Measurements from ENCODE around the gene GUCY1A1. TPM values are rescaled to one million over a fixed set of nuclear protein-coding genes. Genes with fewer than 3 reads are reported as not detected.

The GUCY1A1 gene
- total RNA-seq, 1 experiment from 2014 or later: 9.2 TPM

GRCh38 chr4:155658681-155659064, 8.0 kb upstream of the GUCY1A1 start:
- intact Hi-C loops (cut with micrococcal nuclease): no loop called here
- H2AFZ ChIP-seq (ENCODE audit: low read length): no peak overlapping the region
- POLR2A ChIA-PET (ENCODE audit: unreplicated experiment): no interaction called here
- BruUV-seq (replicated peaks): no TSS peak
- no peaks in the 10 kb centered on the region for H3K9me2 ChIP-seq (replicated peaks; ENCODE audit: low read length)
- no peak overlapping the region for H3K27ac ChIP-seq (ENCODE audit: low read length)
- ATAC-seq: no peak
- H3K27me3 ChIP-seq (ENCODE audit: low read length): no peaks in the 10 kb centered on the region
- no peak for TF ChIP-seq EZH2 (IDR thresholded peaks at IDR 0.05; ENCODE audit: low read length, unreplicated experiment)
- no peak for TF ChIP-seq EZH2phosphoT487 (IDR thresholded peaks at IDR 0.05; ENCODE audit: borderline replicate concordance, low read length)
- TF ChIP-seq, protein P1, sequence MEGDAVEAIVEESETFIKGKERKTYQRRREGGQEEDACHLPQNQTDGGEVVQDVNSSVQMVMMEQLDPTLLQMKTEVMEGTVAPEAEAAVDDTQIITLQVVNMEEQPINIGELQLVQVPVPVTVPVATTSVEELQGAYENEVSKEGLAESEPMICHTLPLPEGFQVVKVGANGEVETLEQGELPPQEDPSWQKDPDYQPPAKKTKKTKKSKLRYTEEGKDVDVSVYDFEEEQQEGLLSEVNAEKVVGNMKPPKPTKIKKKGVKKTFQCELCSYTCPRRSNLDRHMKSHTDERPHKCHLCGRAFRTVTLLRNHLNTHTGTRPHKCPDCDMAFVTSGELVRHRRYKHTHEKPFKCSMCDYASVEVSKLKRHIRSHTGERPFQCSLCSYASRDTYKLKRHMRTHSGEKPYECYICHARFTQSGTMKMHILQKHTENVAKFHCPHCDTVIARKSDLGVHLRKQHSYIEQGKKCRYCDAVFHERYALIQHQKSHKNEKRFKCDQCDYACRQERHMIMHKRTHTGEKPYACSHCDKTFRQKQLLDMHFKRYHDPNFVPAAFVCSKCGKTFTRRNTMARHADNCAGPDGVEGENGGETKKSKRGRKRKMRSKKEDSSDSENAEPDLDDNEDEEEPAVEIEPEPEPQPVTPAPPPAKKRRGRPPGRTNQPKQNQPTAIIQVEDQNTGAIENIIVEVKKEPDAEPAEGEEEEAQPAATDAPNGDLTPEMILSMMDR (conservative IDR thresholded peaks at IDR 0.05; ENCODE audit: low read depth, low read length): no peak
- H3K4me3 ChIP-seq (ENCODE audit: low read length): no peak overlapping the region
- no peaks in the 10 kb centered on the region for H4K20me1 ChIP-seq (ENCODE audit: low read length)
- H3K4me1 ChIP-seq (ENCODE audit: insufficient read depth, low read length): no peaks in the 10 kb centered on the region
- no peak overlapping the region for H3K9ac ChIP-seq (ENCODE audit: low read length)
- no peaks in the 10 kb centered on the region for H3K36me3 ChIP-seq (ENCODE audit: low read depth, low read length)
- no peaks in the 10 kb centered on the region for H3K79me2 ChIP-seq (ENCODE audit: low read length)
- H3F3A ChIP-seq (ENCODE audit: low read length, unreplicated experiment): no peaks in the 10 kb centered on the region
- DNase-seq: no peak
- no peak overlapping the region for H3K4me2 ChIP-seq (ENCODE audit: low read length)
- CTCF ChIA-PET: no interaction called here
- H3K9me3 ChIP-seq (ENCODE audit: low read length): no peaks in the 10 kb centered on the region

GRCh38 chr4:155659176-155659575, 7.5 kb upstream of the GUCY1A1 start:
- no peak overlapping the region for H3K9ac ChIP-seq (ENCODE audit: low read length)
- BruUV-seq (replicated peaks): no TSS peak
- ChIA-PET POLR2A (ENCODE audit: unreplicated experiment) (interaction anchor here (0.7 kb wide), 1 partner anchor 30 kb away, joined by 3 read pairs; no protein-coding TSS in a partner anchor), CTCF (interaction anchor here (0.7 kb wide), 1 partner anchor 295 kb away, joined by 4 read pairs; the partner anchor contains the start of gene CTSO)
- intact Hi-C loops (cut with micrococcal nuclease): no loop called here
- no peak overlapping the region for H3K4me3 ChIP-seq (ENCODE audit: low read length)
- no peak overlapping the region for H3K4me2 ChIP-seq (ENCODE audit: low read length)
- H2AFZ ChIP-seq (ENCODE audit: low read length): no peak overlapping the region
- no peaks in the 10 kb centered on the region for H3F3A ChIP-seq (ENCODE audit: low read length, unreplicated experiment)
- no peaks in the 10 kb centered on the region for H3K9me2 ChIP-seq (replicated peaks; ENCODE audit: low read length)
- H3K4me1 ChIP-seq (ENCODE audit: insufficient read depth, low read length): no peaks in the 10 kb centered on the region
- TF ChIP-seq EZH2phosphoT487 (IDR thresholded peaks at IDR 0.05; ENCODE audit: borderline replicate concordance, low read length): no peak
- TF ChIP-seq, protein P1 (conservative IDR thresholded peaks at IDR 0.05; ENCODE audit: low read depth, low read length): no peak
- no peak for TF ChIP-seq EZH2 (IDR thresholded peaks at IDR 0.05; ENCODE audit: low read length, unreplicated experiment)
- no peaks in the 10 kb centered on the region for H3K36me3 ChIP-seq (ENCODE audit: low read depth, low read length)
- no peak for DNase-seq
- no peaks in the 10 kb centered on the region for H4K20me1 ChIP-seq (ENCODE audit: low read length)
- ATAC-seq: no peak
- H3K27me3 ChIP-seq (ENCODE audit: low read length): no peaks in the 10 kb centered on the region
- no peaks in the 10 kb centered on the region for H3K79me2 ChIP-seq (ENCODE audit: low read length)
- H3K9me3 ChIP-seq (ENCODE audit: low read length): no peaks in the 10 kb centered on the region
- no peak overlapping the region for H3K27ac ChIP-seq (ENCODE audit: low read length)

DNA sequence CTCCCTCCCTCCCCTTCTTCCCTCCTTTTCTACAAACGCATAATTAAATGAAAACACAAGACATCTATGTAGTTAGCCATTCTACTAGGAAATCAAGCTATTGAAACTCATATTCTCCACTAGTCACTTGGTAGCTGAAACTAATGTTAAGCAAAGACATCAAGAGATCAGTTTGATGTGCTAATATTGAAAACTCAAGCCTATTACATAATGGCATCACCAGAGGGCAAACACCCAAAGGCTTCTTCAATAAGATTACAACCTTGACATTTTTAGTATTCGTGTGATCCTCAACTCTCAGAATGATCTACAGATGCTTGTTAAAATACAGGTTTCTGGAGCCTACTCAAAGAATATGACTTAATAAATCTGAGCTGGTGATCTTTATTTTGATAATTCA, 6.2 kb upstream of the GUCY1A1 start:
- Histone ChIP-seq H3K27me3 (ENCODE audit: low read length) (no peaks in the 10 kb centered on the region), H3K79me2 (ENCODE audit: low read length) (no peaks in the 10 kb centered on the region), H3K9ac (ENCODE audit: low read length) (no peak overlapping the region), H2AFZ (ENCODE audit: low read length) (no peak overlapping the region), H3K4me2 (ENCODE audit: low read length) (no peak overlapping the region), H3K4me1 (ENCODE audit: insufficient read depth, low read length) (no peaks in the 10 kb centered on the region), H3F3A (ENCODE audit: low read length, unreplicated experiment) (no peaks in the 10 kb centered on the region), H4K20me1 (ENCODE audit: low read length) (no peaks in the 10 kb centered on the region), H3K9me2 (replicated peaks; ENCODE audit: low read length) (no peaks in the 10 kb centered on the region), H3K27ac (ENCODE audit: low read length) (no peak overlapping the region), H3K4me3 (ENCODE audit: low read length) (no peak overlapping the region), H3K36me3 (ENCODE audit: low read depth, low read length) (no peaks in the 10 kb centered on the region), H3K9me3 (ENCODE audit: low read length) (no peaks in the 10 kb centered on the region)
- DNase-seq (no peak), ATAC-seq (no peak)
- POLR2A ChIA-PET (ENCODE audit: unreplicated experiment): no interaction called here
- BruUV-seq (replicated peaks): no TSS peak
- TF ChIP-seq EZH2 (IDR thresholded peaks at IDR 0.05; ENCODE audit: low read length, unreplicated experiment) (no peak), EZH2phosphoT487 (IDR thresholded peaks at IDR 0.05; ENCODE audit: borderline replicate concordance, low read length) (no peak)
- TF ChIP-seq, protein P1 (conservative IDR thresholded peaks at IDR 0.05; ENCODE audit: low read depth, low read length): no peak
- CTCF ChIA-PET: no interaction called here
- intact Hi-C loops (cut with micrococcal nuclease): no loop called here

All from PC-3 (cell line).